Embryonic facial prominence (tissue), 1 donor: ENCODE results near the gene FNTB.

Experiments
- DNase-seq: peaks from one replicate; pipeline ENCODE4 v3.0.0-alpha.2; 2016; ENCODE audit errors: extremely low spot score

The FNTB gene

DNA sequence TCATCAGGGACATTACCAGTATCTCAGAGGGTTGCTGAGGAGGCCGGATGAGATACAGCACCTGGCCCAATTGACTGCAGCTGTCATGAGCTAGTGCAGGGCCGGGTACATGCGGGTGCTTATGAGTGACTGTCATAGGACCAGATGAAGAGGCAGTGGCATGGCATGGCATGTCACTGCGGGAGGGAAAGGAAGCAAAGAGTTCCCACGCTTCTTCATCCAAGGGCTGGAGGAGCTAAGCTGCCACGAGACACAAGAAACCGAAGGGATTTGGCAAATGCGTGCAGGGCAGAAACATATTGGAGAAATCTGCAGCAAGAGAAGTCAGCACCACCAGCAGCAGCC is 33.4 kb upstream of the FNTB start:
- DNase-seq, result no peak

DNA sequence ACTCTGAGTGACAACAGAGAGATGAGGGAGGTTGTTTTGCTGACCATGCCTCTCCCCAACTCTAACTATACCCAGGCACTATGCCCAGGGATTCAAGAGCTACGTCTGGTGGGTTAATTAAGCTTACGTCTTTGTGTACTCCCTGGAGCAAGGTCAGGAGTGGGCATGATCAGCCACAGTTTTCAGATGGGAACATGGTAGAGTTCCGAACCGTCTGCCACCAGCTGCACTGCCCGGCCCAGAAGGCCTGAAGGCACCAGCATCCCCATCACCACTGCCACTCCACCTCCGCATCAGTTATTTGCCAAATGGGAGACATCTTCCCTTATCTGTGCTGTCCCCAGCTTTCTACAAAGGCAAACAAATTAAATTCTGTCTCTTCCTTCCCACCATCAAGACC is 33.0 kb upstream of the FNTB start:
- no peak for DNase-seq

DNA sequence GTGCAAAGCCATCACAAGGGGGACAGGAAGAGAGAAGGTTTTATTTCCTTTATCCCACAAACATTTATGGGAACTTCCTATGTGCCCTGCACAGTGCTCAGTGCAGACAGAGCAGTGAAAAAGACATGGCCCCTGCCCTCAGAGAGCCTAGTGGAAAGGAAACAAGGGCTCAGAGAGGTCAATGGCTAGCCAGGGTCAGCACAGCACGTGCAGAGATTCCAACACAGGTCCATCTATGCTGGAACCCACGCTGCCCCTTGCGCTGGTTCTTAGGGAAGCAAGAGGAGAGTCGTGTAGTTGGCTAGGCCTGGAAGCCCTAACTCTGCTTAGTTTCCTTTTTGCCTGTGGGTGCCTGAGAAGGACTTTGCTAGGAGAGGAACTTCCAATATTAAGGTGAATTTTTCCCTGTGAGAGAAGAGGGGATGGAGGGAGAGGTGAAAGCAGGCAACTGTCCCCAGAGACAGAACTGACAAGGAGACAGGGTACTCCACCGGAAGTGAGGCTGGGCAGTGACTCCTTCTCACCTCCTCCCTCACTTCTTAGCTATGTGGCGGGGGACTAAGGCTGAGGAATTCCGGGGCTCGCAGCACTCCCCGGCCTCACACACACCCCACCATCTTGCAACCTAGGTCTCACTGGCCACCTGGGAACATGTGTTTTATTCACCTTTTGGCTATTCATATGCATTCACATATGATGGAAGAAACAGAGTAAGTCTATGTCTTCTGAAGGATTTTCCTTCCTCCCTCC is 32.0 kb upstream of the FNTB start:
- DNase-seq, result no peak

DNA sequence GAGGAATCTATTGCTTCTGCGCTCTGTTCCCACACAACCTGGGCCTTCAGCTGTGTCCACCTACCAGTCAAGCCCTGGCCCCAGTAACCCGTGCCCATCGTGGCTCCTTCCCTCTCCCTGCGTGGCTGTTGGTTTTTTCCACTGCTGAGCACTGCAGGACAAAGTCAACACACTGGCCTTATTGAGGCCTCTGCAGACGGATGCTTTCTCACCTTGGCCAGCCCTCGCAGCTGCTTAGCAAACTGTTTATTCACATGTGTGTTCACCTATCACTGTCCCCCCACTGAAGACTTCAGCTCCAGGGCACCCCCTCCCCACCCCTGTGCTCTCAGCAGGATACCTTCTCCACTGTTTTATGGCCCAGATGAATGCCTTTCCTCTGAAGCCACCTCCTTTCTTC is 31.4 kb upstream of the FNTB start:
- no peak for DNase-seq

DNA sequence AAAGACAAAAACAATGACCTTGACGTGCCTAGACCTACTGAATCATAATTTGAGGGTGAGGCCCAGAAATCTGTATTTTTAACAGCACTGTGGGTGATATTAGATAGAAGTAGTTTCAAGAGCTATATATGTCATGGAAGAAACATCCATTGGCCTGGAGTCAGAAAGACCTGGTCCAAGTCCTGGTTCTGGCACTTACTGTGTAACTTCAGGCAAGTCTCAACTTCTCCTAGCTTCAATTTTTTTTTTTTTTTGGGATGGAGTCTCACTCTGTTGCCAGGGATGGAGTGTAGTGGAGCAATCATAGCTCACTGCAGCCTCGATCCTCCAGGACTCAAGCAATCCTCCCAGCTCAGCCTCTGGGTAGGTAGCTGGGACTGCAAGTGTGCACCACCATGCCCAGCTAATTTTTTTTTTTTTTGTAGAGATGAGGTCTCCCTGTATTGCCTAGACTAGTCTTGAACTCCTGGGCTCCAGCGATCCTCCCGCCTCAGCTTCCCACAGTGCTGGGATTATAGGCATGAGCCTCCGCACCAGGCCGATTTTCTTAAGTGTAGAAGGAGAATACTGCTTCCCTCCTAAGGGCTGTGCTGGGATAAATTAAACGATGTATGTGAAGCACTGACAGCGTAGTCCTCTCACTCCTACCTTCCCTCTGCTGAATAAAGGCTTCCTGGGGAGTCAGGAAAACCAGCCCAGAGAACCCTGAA is 29.8 kb upstream of the FNTB start:
- no peak for DNase-seq

DNA sequence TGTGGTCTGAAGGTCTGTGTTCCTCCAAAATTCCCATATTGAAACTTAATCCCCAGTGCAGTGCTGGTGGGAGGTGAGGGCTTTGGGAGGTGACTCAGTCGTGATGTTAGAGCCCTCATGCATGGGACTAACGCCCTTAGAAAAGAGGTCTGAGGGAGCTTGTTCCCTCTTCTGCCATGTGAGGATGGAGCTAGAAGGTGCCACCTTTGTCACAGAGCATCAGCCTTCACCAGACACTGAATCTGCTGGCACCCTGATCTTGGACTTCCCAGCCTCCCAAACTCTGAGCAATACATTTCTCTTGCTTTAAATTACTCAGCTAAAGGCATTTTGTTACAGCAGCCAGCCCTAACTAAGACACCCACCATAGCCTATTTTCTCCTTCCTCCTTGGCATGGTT is 28.5 kb upstream of the FNTB start:
- DNase-seq, result no peak

DNA sequence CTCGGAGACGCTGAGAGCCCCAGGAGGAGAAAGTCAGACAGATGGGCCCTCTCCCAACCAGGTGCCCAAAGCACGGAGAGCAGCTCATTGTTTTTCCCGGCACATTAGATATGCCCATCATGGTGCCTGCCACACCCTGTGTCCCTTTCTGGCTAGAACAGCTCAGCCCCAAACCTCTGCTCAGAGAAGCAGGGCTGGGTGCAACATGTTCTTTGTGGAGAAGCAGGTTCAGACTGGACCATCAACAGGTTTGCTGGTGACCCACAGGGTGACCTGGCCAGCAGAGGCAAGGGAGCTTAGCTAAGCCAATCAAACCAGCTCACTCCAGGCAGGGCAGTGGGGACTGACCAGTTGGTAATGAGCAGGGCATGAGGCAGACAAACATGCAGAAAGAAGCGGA is 28.0 kb upstream of the FNTB start:
- no peak for DNase-seq

DNA sequence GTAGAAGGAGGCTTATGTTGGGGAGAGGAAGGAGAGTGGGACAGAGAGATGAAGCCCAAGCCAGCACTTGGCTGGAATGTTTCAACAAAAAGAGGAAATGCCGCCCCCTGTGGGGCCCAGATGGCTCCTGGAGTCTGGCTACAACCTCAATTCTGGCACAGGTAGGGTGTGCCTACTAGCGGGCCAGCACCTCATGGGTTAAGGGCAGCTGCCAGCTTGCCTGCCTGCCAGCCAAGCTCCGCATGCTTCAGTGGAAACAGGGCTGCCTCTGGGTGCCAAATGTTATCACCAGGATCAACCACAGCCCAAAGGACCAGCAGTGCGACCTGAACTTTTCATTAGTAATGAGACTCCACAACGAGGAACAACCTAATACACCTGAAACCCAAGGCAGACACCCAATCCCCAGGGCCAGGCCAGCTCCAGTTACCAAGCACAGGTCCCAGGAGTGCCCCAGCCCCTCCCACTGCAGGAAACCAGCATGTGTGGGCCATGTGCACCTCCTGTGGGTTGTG is 25.9 kb upstream of the FNTB start:
- DNase-seq, result no peak

DNA sequence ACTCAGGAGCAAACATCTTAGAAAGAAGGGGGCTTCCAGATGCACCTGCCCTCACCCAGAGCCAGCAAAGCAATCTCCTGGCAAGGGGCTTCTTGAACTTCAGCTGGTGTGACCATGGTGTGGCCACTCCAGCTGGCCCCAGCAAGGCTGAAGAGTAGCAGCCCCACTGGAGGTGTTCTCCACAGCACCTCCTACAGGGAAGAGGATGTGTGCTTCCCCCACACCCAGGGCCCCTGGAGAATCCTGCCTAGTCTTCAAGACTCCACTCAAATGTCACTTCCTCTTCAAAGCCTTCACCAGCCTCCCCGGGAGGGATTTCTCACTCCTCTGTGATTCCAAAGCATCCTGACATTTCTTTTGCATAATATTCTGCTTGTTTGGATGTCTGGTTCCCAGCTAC is 23.1 kb upstream of the FNTB start:
- no peak for DNase-seq

DNA sequence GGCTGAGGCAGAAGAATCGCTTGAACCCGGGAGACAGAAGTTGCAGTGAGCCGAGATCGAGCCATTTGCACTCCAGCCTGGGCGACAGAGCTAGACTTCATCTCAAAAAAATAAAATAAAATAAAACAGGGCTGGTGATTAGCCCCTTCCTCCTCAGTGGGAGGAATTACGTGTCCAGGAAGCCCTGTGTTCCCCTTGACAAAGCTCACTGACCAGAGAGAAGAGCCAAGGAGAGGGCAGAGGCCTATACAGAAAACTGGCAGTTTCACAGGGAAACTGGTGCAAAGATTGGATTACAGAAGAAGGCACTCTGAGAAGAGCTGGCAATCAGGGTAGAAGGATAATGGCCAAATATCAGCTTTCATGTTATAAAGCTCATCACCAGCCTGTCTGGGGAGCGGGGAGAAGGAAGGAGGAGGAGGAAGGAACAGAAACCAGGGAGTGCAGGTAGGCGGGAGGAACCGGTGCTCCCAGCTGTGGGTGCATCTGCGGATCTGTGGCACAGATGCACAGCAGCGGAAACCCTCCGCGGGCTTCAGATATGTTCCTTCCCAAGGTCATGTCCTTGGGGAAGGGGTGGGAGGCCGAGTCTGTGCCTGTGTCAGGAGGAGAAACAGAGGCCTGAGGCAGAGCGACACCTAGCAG is 21.2 kb upstream of the FNTB start:
- DNase-seq, result no peak

DNA sequence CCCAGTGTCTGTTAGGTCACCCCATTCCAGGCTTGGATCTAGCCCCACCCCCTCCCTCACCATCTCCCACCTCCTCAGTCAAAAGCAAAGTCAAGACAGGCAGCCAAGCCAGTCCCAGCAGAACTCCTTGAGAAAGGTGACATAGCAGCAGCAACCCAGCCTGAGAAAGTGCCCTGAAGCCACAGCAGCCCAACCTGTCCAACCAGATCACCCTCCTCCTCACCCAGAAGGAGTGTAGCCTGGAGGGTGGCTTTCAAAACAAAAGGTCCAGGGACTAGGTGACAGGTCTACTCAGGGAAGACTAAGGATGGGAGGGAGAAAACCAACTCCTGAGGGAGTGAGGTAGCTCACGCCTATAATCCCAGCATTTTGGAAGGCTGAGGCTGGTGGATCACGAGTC is 19.7 kb upstream of the FNTB start:
- DNase-seq, result no peak

DNA sequence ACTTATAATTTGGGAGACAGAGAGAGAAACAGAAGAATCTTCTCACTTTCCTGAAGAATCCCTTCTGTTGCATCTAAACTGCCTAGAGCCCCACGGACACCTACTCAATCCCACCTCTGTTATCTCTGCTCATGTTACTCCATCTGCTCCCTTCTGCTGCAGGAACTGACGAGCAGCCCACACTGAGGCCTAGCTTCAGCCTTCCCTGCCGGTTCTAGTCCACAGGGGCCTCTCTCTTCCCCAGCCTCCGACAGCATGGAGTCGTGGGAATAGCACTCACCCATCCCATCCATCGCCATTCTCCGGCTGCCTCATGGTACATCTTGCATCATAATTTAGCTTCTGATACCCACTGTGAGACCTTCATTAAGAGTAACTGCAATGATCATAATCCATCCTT is 18.5 kb upstream of the FNTB start:
- no peak for DNase-seq

DNA sequence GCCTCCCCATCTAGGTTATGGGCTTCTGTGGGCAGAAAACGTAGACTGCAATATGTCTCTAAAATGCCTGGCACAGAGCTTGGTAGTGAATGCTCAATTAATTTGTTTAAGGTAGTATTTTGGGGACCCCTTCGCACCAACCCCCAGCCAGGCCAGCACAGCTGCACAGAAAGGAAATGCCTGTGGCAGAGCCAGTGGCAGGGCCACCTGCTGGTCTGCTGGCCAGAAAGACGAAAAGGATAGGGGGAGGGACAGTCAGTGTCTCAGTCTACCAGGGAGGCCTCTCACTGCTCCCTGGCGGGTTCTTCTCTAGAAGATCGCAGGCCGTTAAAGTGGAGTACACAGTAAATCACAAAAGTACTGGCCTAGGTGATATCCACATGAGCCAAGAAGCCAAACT is 18.0 kb upstream of the FNTB start:
- no peak for DNase-seq

DNA sequence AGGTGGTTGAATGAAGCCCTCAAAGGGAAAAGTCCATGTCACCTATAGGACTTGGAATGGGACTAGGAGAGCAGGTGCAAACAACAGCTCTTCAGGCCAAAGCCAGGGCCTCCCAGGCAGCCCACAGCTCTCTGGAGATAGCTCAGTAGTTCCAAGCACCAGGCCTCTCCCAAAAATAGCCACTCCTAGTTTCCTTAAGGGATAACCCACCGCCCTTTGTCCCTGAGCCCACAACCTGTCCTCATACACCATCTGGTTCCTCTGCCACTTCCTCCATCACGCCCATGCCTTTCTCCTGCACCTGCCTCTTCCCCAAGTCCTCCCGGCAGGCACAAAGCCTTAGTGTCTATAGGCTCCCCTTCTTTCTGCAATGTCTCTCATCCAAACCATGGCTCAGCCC is 16.7 kb upstream of the FNTB start:
- DNase-seq, result no peak

DNA sequence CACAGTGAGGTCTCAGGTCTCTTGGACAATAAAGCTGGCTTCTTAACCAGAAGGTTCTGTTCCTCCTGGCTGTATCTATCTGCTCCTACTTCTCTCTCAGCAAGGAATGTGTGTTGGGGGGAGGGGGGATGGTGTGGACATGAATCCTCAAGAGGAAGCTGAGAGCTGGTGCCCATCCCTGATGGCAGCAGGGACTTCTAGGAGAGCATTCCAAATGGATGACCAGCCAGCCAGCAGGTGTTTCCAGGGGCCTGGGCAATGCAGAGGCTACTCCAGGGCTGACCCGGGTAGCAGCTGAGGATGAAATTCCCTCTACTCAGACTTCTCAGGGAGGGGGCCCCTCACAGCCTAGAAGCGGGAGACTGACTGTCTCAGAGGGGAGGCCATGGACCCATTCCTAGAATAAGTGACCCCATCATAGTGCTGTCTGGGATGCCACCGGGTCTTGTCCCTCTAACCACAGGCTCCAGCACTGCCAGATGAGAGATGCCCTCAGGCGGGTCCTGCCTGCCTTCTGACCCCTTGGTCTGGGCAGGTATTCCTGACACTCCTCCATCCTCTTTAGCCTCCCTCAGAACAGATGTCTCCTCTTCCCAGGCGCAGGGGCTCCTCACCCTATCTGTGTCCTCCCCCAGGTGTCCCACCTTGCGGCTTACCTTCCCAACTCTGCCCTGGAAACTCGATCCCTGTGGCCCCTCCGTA is 15.8 kb upstream of the FNTB start:
- no peak for DNase-seq

DNA sequence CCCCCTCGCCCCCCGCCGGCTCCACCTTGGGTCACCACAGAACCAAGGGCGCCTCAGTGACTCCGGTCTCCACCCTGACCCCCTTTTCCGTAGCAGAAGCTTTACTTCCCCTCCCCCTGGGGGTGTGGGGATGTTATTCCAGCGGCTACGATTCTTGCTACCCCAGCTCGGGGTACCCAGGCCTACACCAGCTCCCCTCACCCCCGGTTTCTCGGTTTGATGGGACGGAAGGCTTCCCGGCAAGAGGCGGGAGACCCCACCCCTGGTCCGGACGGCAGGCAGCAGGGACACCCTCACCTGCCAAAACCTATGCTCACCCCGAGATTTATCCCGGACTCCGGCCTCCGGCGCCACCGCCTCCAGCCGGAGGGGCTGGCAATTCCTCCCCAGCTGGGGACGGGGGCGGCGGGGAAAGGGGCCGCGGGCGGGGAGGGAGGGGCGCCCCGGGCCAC is 15.2 kb upstream of the FNTB start:
- no peak for DNase-seq

DNA sequence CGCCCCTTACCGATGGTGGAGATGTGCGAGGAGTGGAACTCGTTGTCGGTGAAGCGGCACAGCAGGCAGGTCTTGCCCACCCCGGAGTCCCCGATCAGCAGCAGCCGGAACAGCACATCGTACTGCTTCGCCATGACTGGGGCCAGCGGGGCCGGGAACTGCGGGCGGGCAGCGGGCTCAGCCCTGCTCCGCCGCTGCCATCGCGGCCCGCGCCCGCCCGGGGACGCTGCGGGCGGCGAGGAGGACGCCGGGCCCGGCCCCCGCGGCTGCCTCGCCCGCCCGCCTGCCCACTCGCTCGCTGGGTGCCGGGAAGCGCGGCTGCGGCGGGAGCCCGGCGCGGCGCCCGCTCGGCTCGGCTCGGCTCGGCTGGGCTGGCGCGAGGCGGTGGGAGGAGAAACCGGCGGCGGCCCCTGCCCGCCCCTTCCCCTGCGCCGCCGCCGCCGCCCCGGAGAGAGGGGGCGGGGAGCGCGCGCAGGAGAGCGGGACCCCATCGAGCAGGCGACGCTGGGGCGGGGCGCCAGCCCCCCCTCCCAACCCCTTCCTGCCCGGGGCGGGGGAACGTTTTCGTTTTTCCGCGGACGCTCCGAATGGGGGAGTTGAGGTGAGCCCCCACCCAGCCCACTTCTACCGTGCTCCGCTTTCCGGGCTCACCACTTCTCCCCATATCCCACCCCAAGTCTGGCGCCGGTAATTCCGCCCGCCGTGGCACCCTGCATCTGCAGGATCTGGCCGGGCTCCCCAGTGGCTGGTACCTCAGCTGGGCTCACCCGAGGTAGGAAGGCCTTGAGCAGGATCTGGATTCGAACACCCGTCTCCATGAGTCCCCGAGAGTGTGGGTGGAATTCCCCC is 14.5 kb upstream of the FNTB start, which contains the start of gene RAB15:
Gene RAB15, minus strand, starts transcription at position 394 of the 849 bp plus-strand sequence. Its CDS starts 260 bp downstream, at position 134.
- DNase-seq, result no peak

DNA sequence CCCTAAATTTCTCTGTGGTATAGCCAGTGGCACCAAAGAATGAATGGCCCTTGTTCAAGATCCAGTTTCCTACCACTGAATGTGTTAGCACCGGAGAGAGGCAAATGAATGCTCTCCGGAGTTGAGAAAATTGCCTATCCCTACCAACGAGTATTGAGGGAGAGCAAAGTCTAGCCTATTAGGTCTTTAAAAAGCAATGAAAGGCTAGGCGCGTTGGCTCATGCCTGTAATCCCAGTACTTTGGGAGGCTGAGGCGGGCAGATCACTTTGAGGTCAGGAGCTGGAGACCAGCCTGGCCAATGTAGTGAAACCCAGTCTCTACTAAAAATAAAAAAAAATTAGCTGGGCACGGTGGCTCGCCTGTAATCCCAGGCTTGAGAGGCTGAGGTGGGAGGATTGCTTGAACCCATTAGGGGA is 13.7 kb upstream of the FNTB start:
- DNase-seq, result no peak

DNA sequence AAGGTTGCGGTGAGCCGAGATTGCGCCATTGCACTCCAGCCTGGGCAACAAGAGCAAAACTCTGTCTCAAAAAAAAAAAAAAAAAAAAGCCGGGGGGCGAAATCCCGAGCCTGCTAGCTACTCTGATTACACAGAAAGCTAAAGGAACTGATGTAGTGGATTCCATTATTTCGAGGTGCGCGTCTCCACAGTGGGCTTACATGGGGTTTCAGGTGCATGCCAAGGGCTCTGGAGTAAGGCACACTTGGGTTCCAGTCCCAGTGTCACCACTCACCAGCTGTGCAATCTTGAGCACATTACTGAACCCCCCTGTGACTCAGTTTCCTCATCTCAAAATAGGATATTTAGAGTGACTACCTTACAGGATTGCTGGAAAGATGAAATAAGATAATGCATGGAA is 12.9 kb upstream of the FNTB start:
- no peak for DNase-seq

DNA sequence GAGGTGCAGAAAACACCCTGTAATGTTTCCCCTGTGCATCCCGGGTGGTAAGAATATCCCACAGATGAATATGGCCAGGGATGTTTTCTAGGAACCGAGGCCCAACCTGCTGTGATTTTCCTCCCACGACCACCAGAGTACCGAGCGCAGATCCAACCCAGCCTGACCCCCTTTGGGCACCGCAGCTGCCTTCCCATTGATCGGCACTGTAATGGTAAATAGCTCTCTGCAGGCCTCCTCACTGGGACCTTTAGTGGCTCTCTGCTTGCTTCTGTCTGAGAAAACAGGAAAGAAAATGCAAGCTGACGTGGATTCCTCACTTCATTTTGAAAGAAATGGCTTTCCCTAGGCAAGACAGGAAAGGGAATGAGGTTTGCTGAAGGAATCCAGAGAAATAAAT is 12.1 kb upstream of the FNTB start:
- DNase-seq, result no peak
